Keratinocyte (primary cell): ENCODE results near the gene MIEN1. TPM values are rescaled to one million over a fixed set of nuclear protein-coding genes. Genes with fewer than 3 reads are reported as not detected.

ENCODE experiments used
- DNase-seq: peaks from one replicate; pipeline ENCODE4 v3.0.0-alpha.2; 2011; ENCODE audit warnings: low read depth, missing footprints, low spot score
- FAIRE-seq: peaks from 2 replicates; lab custom pipeline; 2011; peaks lifted over from hg19 to GRCh38; lab: Jason Lieb, UNC
- H2AFZ ChIP-seq: 2 replicates; pipeline ENCODE4 v1.6.0; 2012; ENCODE audit warnings: low read length, control low read depth, inconsistent platforms; ENCODE audit not compliant: control insufficient read depth
- H3K27ac ChIP-seq: 2 replicates; pipeline ENCODE4 v1.5.1; 2011; ENCODE audit warnings: low read length; ENCODE audit not compliant: control insufficient read depth, insufficient read depth
- H3K27me3 ChIP-seq: 3 replicates; pipeline ENCODE4 v1.6.0; 2011; ENCODE audit warnings: low read length; ENCODE audit not compliant: control insufficient read depth, insufficient read depth; ENCODE audit errors: extremely low read depth
- H3K36me3 ChIP-seq, 2 experiments: 2 replicates in 1 of 2; 3 replicates in 1 of 2; pipeline ENCODE4 v1.5.1; 2011; ENCODE audit warnings: low read length in 2 of 2, mild to moderate bottlenecking in 1 of 2; ENCODE audit not compliant: control insufficient read depth in 2 of 2, insufficient read depth in 2 of 2; ENCODE audit errors: extremely low read depth in 1 of 2
- H3K4me1 ChIP-seq: 3 replicates; pipeline ENCODE4 v1.5.1; 2011; ENCODE audit warnings: low read length; ENCODE audit not compliant: control insufficient read depth, insufficient read depth; ENCODE audit errors: extremely low read depth
- H3K4me2 ChIP-seq: 3 replicates; pipeline ENCODE4 v1.6.0; 2011; ENCODE audit warnings: low read depth, low read length; ENCODE audit not compliant: control insufficient read depth, insufficient read depth; ENCODE audit errors: extremely low read depth
- H3K4me3 ChIP-seq, 3 experiments: fragments of 200-600 bp in 1 of 3; sonication (generic) in 1 of 3; 2 replicates in 2 of 3; 3 replicates in 1 of 3; pipeline ENCODE4 v1.5.1; 2011 to 2016; ENCODE audit warnings: low read length in 3 of 3, mild to moderate bottlenecking in 3 of 3, control low read depth in 2 of 3, inconsistent platforms in 1 of 3, low read depth in 1 of 3, mixed read lengths in 1 of 3, mixed run types in 1 of 3, moderate library complexity in 1 of 3; ENCODE audit not compliant: control insufficient read depth in 2 of 3, insufficient read depth in 2 of 3; ENCODE audit errors: extremely low read depth in 1 of 3
- H3K79me2 ChIP-seq: 2 replicates; pipeline ENCODE4 v1.6.0; 2012; ENCODE audit warnings: low read length; ENCODE audit not compliant: control insufficient read depth, insufficient read depth
- H3K9ac ChIP-seq: 3 replicates; pipeline ENCODE4 v1.6.0; 2011; ENCODE audit warnings: low read length; ENCODE audit not compliant: control insufficient read depth, insufficient read depth; ENCODE audit errors: extremely low read depth
- H3K9me1 ChIP-seq: 3 replicates; pipeline ENCODE4 v1.6.0; 2011; ENCODE audit warnings: low read length; ENCODE audit not compliant: control insufficient read depth, insufficient read depth; ENCODE audit errors: extremely low read depth
- H3K9me3 ChIP-seq: 2 replicates; pipeline ENCODE4 v1.5.1; 2012; ENCODE audit warnings: low read depth, low read length; ENCODE audit not compliant: control insufficient read depth
- H4K20me1 ChIP-seq: 3 replicates; pipeline ENCODE4 v1.6.0; 2011; ENCODE audit warnings: low read length; ENCODE audit not compliant: control insufficient read depth, insufficient read depth; ENCODE audit errors: extremely low read depth
- EZH2 ChIP-seq: IDR thresholded peaks from one replicate; pipeline ENCODE4 v1.6.1; 2012; ENCODE audit warnings: inconsistent platforms, mild to moderate bottlenecking, low read length, moderate library complexity
- dilution Hi-C: fragments of 300-500 bp; cut with MboI; formaldehyde crosslinking; loops from one replicate; pipeline ENCODE4 v1.7.0; 2020; ENCODE audit warnings: low sequenced_read_pairs; ENCODE audit not compliant: extremely low pct_ligation_motif_present
- polyA plus RNA-seq, 5 experiments: library from polyadenylated mRNA; depleted of rRNA in 3 of 5; stranded (reverse) in 3 of 5; stranded (forward) in 1 of 5; unstranded in 1 of 5; fragments of >200 nt; gene quantifications; 1 replicate in 1 of 5; 2 replicates in 3 of 5; 3 replicates in 1 of 5; pipeline versions ENCODE4 v1.2.1 to v1.2.3, GENCODE V29; 2011 to 2012; ENCODE audit warnings: missing spikeins in 2 of 5, low read depth in 1 of 5, low replicate concordance in 1 of 5
- TF ChIP-seq, protein P1 (sequence below), 3 experiments: IDR thresholded peaks in 1 of 3; conservative IDR thresholded peaks in 1 of 3; optimal IDR thresholded peaks in 1 of 3; 2 replicates in 2 of 3; 3 replicates in 1 of 3; pipeline versions ENCODE3 to v1.5.1; 2011; ENCODE audit warnings: low read length in 3 of 3, mild to moderate bottlenecking in 3 of 3, moderate library complexity in 2 of 3, control low read depth in 1 of 3, inconsistent platforms in 1 of 3; ENCODE audit not compliant: insufficient read depth in 2 of 3; ENCODE audit errors: extremely low read depth in 1 of 3

MIEN1 gene
- polyA plus RNA-seq, 1 donor (not counting 4 experiments of a cell fraction or from before 2014, with no cell fraction given), result 38.4 TPM

DNA sequence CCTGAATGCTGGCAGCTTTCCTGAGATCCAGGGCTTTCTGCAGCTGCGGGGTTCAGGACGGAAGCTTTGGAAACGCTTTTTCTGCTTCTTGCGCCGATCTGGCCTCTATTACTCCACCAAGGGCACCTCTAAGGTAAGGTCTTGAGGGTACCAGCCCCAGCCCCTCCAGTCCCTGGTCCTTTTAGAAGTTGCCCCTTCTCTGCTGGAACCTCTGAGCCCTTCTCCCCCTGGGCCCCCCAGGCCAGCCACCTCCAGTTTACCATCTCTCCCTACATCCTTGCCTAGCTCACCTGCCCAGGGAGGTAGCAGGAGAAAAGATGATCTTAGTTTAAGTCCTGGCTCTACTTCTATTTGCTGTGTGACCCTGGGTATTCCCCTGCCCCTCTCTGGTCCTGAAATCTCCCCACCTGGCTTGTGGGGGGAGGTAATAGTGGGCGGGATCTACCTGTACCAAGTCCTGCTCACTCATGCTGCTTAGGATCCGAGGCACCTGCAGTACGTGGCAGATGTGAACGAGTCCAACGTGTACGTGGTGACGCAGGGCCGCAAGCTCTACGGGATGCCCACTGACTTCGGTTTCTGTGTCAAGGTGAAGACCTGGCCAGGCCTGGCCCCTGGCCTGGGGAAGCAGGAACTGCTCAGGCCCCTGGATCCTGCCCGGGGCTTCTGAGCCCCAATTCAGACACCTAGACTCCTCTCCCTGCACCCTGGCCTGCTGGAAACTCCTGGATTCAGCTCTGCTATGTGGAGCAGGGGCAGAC is 13.9 kb upstream of the MIEN1 start:
- no peak for TF ChIP-seq EZH2
- Histone ChIP-seq H3K27ac (no peak overlapping the region), H3K9ac (no peak overlapping the region), H4K20me1 (no peaks in the 10 kb centered on the region), H3K36me3 (peaks cover 29 to 32% of the 10 kb centered on the region in 2 experiments), H3K79me2 (no peaks in the 10 kb centered on the region), H2AFZ (no peak overlapping the region), H3K27me3 (no peaks in the 10 kb centered on the region), H3K9me1 (no peaks in the 10 kb centered on the region), H3K4me1 (peaks cover 25% of the 10 kb centered on the region), H3K4me2 (no peak overlapping the region), H3K4me3 (no peak overlapping the region), H3K9me3 (no peaks in the 10 kb centered on the region)
- dilution Hi-C loops, result no loop called here
- no peak for FAIRE-seq
- DNase-seq, result no peak

DNA sequence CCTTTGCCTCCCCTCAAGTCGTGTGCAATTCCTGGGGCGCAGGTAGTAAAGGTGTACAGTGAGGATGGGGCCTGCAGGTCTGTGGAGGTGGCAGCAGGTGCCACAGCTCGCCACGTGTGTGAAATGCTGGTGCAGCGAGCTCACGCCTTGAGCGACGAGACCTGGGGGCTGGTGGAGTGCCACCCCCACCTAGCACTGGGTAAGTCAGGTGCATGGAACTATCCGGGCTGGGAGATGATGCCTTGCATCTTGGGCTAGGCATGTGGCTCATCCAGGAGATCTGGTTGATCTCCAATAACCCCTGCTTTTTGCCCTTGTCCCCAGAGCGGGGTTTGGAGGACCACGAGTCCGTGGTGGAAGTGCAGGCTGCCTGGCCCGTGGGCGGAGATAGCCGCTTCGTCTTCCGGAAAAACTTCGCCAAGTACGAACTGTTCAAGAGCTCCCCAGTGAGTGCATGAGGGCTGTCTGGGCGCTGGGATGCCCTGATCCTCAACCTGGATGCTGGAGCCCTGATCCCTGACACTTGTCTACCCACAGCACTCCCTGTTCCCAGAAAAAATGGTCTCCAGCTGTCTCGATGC is 12.6 kb upstream of the MIEN1 start:
- H3K4me2 ChIP-seq, result no peak overlapping the region
- H3K27ac ChIP-seq, result no peak overlapping the region
- DNase-seq (no peak), FAIRE-seq (no peak)
- dilution Hi-C loops, result no loop called here
- no peaks in the 10 kb centered on the region for H3K79me2 ChIP-seq
- H3K36me3 ChIP-seq, result peaks cover 29 to 32% of the 10 kb centered on the region in 2 experiments
- H3K9ac ChIP-seq, result no peak overlapping the region
- no peak for TF ChIP-seq EZH2
- TF ChIP-seq, protein P1, sequence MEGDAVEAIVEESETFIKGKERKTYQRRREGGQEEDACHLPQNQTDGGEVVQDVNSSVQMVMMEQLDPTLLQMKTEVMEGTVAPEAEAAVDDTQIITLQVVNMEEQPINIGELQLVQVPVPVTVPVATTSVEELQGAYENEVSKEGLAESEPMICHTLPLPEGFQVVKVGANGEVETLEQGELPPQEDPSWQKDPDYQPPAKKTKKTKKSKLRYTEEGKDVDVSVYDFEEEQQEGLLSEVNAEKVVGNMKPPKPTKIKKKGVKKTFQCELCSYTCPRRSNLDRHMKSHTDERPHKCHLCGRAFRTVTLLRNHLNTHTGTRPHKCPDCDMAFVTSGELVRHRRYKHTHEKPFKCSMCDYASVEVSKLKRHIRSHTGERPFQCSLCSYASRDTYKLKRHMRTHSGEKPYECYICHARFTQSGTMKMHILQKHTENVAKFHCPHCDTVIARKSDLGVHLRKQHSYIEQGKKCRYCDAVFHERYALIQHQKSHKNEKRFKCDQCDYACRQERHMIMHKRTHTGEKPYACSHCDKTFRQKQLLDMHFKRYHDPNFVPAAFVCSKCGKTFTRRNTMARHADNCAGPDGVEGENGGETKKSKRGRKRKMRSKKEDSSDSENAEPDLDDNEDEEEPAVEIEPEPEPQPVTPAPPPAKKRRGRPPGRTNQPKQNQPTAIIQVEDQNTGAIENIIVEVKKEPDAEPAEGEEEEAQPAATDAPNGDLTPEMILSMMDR (optimal IDR thresholded peaks at IDR 0.05 in 1 of 3, IDR thresholded peaks at IDR 0.05 in 1 of 3, conservative IDR thresholded peaks at IDR 0.05 in 1 of 3; ENCODE audit: extremely low read depth in 1 of 3, insufficient read depth in 2 of 3, low read length in 3 of 3), result no peak
- H4K20me1 ChIP-seq, result no peaks in the 10 kb centered on the region
- H3K9me3 ChIP-seq, result no peaks in the 10 kb centered on the region
- no peak overlapping the region for H2AFZ ChIP-seq
- H3K27me3 ChIP-seq, result no peaks in the 10 kb centered on the region
- H3K4me1 ChIP-seq, result peaks cover 25% of the 10 kb centered on the region
- no peaks in the 10 kb centered on the region for H3K9me1 ChIP-seq
- no peak overlapping the region for H3K4me3 ChIP-seq
